ENCODE results near the gene UCN2. TPM values are rescaled to one million over a fixed set of nuclear protein-coding genes. Genes with fewer than 3 reads are reported as not detected.

Gene UCN2
- total and polyA plus RNA-seq, 2 of the 4 experiments (the other 2 are of a cell fraction) = 0.54 to 2.7 TPM

Small RNA genes lying within 50 kb of the gene (microRNA-seq; reads per million reads assigned to microRNA genes)
- gene MIR6823 (ENCODE audit: insufficient read depth in 1 of 2, insufficient read length in 1 of 2, unreplicated experiment in 1 of 2) (0 to 3.1 reads per million in 2 experiments), gene MIR711 (ENCODE audit: unreplicated experiment) (not detected)

Small RNA genes lying within 50 kb of the gene (small RNA-seq; reads per million reads assigned to genes)
- gene MIR6823 = 0 reads per million in 5 experiments

Other genes with a start within 250 kb of the UCN2 start
- not detected in 2 replicates for gene SPINK8, start 230.1 kb downstream of the UCN2 start, total RNA-seq (2012; rRNA removed)
- not detected in 2 replicates for gene SPINK8, start 230.1 kb downstream of the UCN2 start, polyA plus RNA-seq (2012; rRNA removed)
- not detected in 2 replicates for gene FBXW12, start 191.6 kb downstream of the UCN2 start, total RNA-seq (2012; rRNA removed)
- gene FBXW12, start 191.6 kb downstream of the UCN2 start, polyA plus RNA-seq (2012; rRNA removed) = not detected in 2 replicates
- gene PLXNB1, start 133.7 kb downstream of the UCN2 start, total RNA-seq (2012; rRNA removed) = 5.2 and 9.2 TPM in 2 replicates
- gene PLXNB1, start 133.7 kb downstream of the UCN2 start, polyA plus RNA-seq (2012; rRNA removed) = 25.3 and 27.0 TPM in 2 replicates
- gene CCDC51, start 123.7 kb downstream of the UCN2 start, total RNA-seq (2012; rRNA removed) = 15.3 and 16.1 TPM in 2 replicates
- gene CCDC51, start 123.7 kb downstream of the UCN2 start, polyA plus RNA-seq (2012; rRNA removed) = 11.0 TPM in 2 replicates
- gene TMA7, start 123.5 kb downstream of the UCN2 start, total RNA-seq (2012; rRNA removed) = 81.9 and 131 TPM in 2 replicates
- gene TMA7, start 123.5 kb downstream of the UCN2 start, polyA plus RNA-seq (2012; rRNA removed) = 220 and 240 TPM in 2 replicates
- 7.2 and 10.8 TPM in 2 replicates for gene ATRIP, start 117.0 kb downstream of the UCN2 start, total RNA-seq (2012; rRNA removed)
- gene ATRIP, start 117.0 kb downstream of the UCN2 start, polyA plus RNA-seq (2012; rRNA removed) = 6.8 and 7.2 TPM in 2 replicates
- gene SHISA5, start 59.6 kb downstream of the UCN2 start, total RNA-seq (2012; rRNA removed) = 82.3 and 88.6 TPM in 2 replicates
- gene SHISA5, start 59.6 kb downstream of the UCN2 start, polyA plus RNA-seq (2012; rRNA removed) = 162 and 181 TPM in 2 replicates
- 16.1 and 17.0 TPM in 2 replicates for gene PFKFB4, start 7.0 kb downstream of the UCN2 start, total RNA-seq (2012; rRNA removed)
- gene PFKFB4, start 7.0 kb downstream of the UCN2 start, polyA plus RNA-seq (2012; rRNA removed) = 14.8 and 16.9 TPM in 2 replicates
- gene COL7A1, start 31.5 kb upstream of the UCN2 start, total RNA-seq (2012; rRNA removed) = 3.1 and 4.1 TPM in 2 replicates
- gene COL7A1, start 31.5 kb upstream of the UCN2 start, polyA plus RNA-seq (2012; rRNA removed) = 20.3 and 23.2 TPM in 2 replicates
- gene UQCRC1, start 45.9 kb upstream of the UCN2 start, total RNA-seq (2012; rRNA removed) = 952 and 1,365 TPM in 2 replicates
- gene UQCRC1, start 45.9 kb upstream of the UCN2 start, polyA plus RNA-seq (2012; rRNA removed) = 410 and 474 TPM in 2 replicates
- gene TMEM89, start 58.0 kb upstream of the UCN2 start, total RNA-seq (2012; rRNA removed) = not detected in 2 replicates
- 0.15 TPM in 1 of 2 replicates, not detected in the other for gene TMEM89, start 58.0 kb upstream of the UCN2 start, polyA plus RNA-seq (2012; rRNA removed)
- 11.7 and 11.8 TPM in 2 replicates for gene SLC26A6, start 71.7 kb upstream of the UCN2 start, total RNA-seq (2012; rRNA removed)
- 31.4 and 34.3 TPM in 2 replicates for gene SLC26A6, start 71.7 kb upstream of the UCN2 start, polyA plus RNA-seq (2012; rRNA removed)
- 0.18 and 0.28 TPM in 2 replicates for gene CELSR3, start 99.1 kb upstream of the UCN2 start, total RNA-seq (2012; rRNA removed)
- gene CELSR3, start 99.1 kb upstream of the UCN2 start, polyA plus RNA-seq (2012; rRNA removed) = 0.59 and 0.63 TPM in 2 replicates
- 21.0 and 21.9 TPM in 2 replicates for gene NCKIPSD, start 122.1 kb upstream of the UCN2 start, total RNA-seq (2012; rRNA removed)
- gene NCKIPSD, start 122.1 kb upstream of the UCN2 start, polyA plus RNA-seq (2012; rRNA removed) = 38.3 and 42.3 TPM in 2 replicates
- 73.7 and 76.9 TPM in 2 replicates for gene IP6K2, start 153.4 kb upstream of the UCN2 start, total RNA-seq (2012; rRNA removed)
- gene IP6K2, start 153.4 kb upstream of the UCN2 start, polyA plus RNA-seq (2012; rRNA removed) = 155 and 169 TPM in 2 replicates